Astrocyte (in vitro differentiated cells and primary cell): ENCODE results near the gene AMOTL2.

ENCODE experiments used
- EZH2 ChIP-seq: IDR thresholded peaks from 2 replicates; pipeline ENCODE4 v1.6.1; 2012; ENCODE audit warnings: mild to moderate bottlenecking, low read length, inconsistent platforms; ENCODE audit not compliant: insufficient read depth
- TF ChIP-seq, protein P1 (sequence below): IDR thresholded peaks from 2 replicates; pipeline ENCODE4 v1.5.1; 2011; ENCODE audit warnings: low read depth, mild to moderate bottlenecking, inconsistent platforms, low read length, moderate library complexity; ENCODE audit not compliant: insufficient read depth

DNA sequence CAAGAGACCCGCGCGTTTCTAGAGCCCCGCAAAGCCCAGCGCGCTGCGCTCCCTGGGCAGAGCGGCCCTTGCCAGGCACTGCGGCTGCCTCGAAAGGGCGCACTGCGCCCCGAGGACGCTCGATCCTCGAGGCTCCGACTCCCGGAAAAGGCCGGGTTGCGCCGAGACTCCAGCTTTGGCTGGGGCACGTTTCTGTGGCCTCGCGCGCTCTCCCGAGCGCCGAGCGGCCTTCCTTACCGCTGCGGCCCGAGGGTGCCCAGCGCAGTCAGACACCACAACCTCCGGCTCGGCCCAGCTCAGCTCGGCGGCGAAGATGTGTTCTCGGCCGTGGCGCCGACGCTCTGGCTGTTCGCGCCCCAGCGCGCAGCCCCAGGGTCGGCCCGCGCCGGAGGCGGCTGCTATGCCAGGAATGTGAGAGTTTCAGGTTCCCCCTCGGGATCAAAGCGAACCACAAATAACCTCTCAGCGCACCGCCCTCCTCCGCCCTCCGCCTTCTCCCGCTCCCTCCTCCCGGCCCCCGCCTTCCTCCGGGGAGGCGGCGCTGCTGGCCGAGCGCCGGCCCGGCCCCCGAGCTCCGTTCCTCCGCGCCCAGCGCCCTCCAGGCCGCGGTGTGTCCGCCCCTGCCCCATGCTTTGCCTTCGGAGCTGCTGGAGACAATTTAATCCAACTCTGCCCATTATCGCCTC, at the start of gene AMOTL2:
- TF ChIP-seq, protein P1, sequence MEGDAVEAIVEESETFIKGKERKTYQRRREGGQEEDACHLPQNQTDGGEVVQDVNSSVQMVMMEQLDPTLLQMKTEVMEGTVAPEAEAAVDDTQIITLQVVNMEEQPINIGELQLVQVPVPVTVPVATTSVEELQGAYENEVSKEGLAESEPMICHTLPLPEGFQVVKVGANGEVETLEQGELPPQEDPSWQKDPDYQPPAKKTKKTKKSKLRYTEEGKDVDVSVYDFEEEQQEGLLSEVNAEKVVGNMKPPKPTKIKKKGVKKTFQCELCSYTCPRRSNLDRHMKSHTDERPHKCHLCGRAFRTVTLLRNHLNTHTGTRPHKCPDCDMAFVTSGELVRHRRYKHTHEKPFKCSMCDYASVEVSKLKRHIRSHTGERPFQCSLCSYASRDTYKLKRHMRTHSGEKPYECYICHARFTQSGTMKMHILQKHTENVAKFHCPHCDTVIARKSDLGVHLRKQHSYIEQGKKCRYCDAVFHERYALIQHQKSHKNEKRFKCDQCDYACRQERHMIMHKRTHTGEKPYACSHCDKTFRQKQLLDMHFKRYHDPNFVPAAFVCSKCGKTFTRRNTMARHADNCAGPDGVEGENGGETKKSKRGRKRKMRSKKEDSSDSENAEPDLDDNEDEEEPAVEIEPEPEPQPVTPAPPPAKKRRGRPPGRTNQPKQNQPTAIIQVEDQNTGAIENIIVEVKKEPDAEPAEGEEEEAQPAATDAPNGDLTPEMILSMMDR: no peak
- no peak for TF ChIP-seq EZH2
